Astrocyte (in vitro differentiated cells and primary cell): Measurements from ENCODE around the gene MED22. TPM values are rescaled to one million over a fixed set of nuclear protein-coding genes. Genes with fewer than 3 reads are reported as not detected.

ENCODE experiments used
- DNase-seq: peaks from one replicate; pipeline ENCODE4 v3.0.0-alpha.2; 2010; ENCODE audit warnings: low read depth
- FAIRE-seq: peaks from 2 replicates; lab custom pipeline; 2011; peaks lifted over from hg19 to GRCh38; lab: Jason Lieb, UNC
- H2AFZ ChIP-seq: 2 replicates; pipeline ENCODE4 v1.6.0; 2012; ENCODE audit warnings: low read depth, low read length, inconsistent platforms
- H3K27ac ChIP-seq: 2 replicates; pipeline ENCODE4 v1.5.1; 2011; ENCODE audit warnings: low read depth, low read length, inconsistent platforms
- H3K27me3 ChIP-seq: 2 replicates; pipeline ENCODE4 v1.6.0; 2011; ENCODE audit warnings: low read length, inconsistent platforms; ENCODE audit not compliant: insufficient read depth
- H3K36me3 ChIP-seq: 2 replicates; pipeline ENCODE4 v1.5.1; 2011; ENCODE audit warnings: low read length, inconsistent platforms; ENCODE audit not compliant: insufficient read depth
- H3K4me1 ChIP-seq: 2 replicates; pipeline ENCODE4 v1.5.1; 2011; ENCODE audit warnings: low read length, inconsistent platforms; ENCODE audit not compliant: insufficient read depth
- H3K4me2 ChIP-seq: 2 replicates; pipeline ENCODE4 v1.6.0; 2012; ENCODE audit warnings: low read length, inconsistent platforms
- H3K4me3 ChIP-seq: 2 replicates; pipeline ENCODE4 v1.5.1; 2011; ENCODE audit warnings: low read depth, mild to moderate bottlenecking, low read length, inconsistent platforms; ENCODE audit not compliant: insufficient read depth
- H3K79me2 ChIP-seq: 2 replicates; pipeline ENCODE4 v1.6.0; 2012; ENCODE audit warnings: mild to moderate bottlenecking, low read length, inconsistent platforms; ENCODE audit not compliant: insufficient read depth
- H3K9ac ChIP-seq: 2 replicates; pipeline ENCODE4 v1.6.0; 2012; ENCODE audit warnings: mild to moderate bottlenecking, low read length, inconsistent platforms
- H3K9me3 ChIP-seq: 2 replicates; pipeline ENCODE4 v1.5.1; 2012; ENCODE audit warnings: low read depth, mild to moderate bottlenecking, low read length, inconsistent platforms; ENCODE audit not compliant: insufficient read depth
- H4K20me1 ChIP-seq: 2 replicates; pipeline ENCODE4 v1.6.0; 2012; ENCODE audit warnings: low read length, inconsistent platforms; ENCODE audit not compliant: insufficient read depth
- H3K27ac Mint-ChIP-seq: one replicate; pipeline ENCODE4 v1.8.0; 2021; ENCODE audit warnings: mild to moderate bottlenecking, mixed read lengths; ENCODE audit not compliant: unreplicated experiment
- H3K27me3 Mint-ChIP-seq: one replicate; pipeline ENCODE4 v1.8.0; 2021; ENCODE audit warnings: low read depth, mixed read lengths; ENCODE audit not compliant: unreplicated experiment
- H3K36me3 Mint-ChIP-seq: one replicate; pipeline ENCODE4 v1.8.0; 2021; ENCODE audit warnings: low read depth, mixed read lengths; ENCODE audit not compliant: unreplicated experiment
- H3K4me1 Mint-ChIP-seq: one replicate; pipeline ENCODE4 v1.8.0; 2021; ENCODE audit warnings: low read depth, mixed read lengths; ENCODE audit not compliant: unreplicated experiment
- H3K4me3 Mint-ChIP-seq: one replicate; pipeline ENCODE4 v1.8.0; 2021; ENCODE audit warnings: mild to moderate bottlenecking, moderate library complexity, mixed read lengths; ENCODE audit not compliant: unreplicated experiment
- H3K9me3 Mint-ChIP-seq: one replicate; pipeline ENCODE4 v1.8.0; 2021; ENCODE audit warnings: mild to moderate bottlenecking, mixed read lengths; ENCODE audit not compliant: unreplicated experiment
- CTCF ChIP-seq: IDR thresholded peaks from 2 replicates; pipeline ENCODE4 v1.5.1; 2011; ENCODE audit warnings: low read depth, mild to moderate bottlenecking, inconsistent platforms, low read length, moderate library complexity; ENCODE audit not compliant: insufficient read depth
- EZH2 ChIP-seq: IDR thresholded peaks from 2 replicates; pipeline ENCODE4 v1.6.1; 2012; ENCODE audit warnings: mild to moderate bottlenecking, low read length, inconsistent platforms; ENCODE audit not compliant: insufficient read depth
- total RNA-seq: library from RNA; stranded (reverse); gene quantifications from 2 replicates; pipeline ENCODE4 v1.2.1, GENCODE V29; 2021

Gene MED22
- total RNA-seq, 1 donor from 2014 or later, result 28.8 TPM

- FAIRE-seq (no peak), DNase-seq (no peak)
- Histone ChIP-seq H3K4me2 (peak overlapping the region; percentile 4), H2AFZ (no peak overlapping the region), H3K4me1 (peaks cover 41% of the 10 kb centered on the region), H3K4me3 (no peak overlapping the region), H3K27me3 (no peaks in the 10 kb centered on the region), H3K79me2 (peaks cover 99% of the 10 kb centered on the region), H3K36me3 (peaks cover 47% of the 10 kb centered on the region), H4K20me1 (peaks cover 99% of the 10 kb centered on the region), H3K27ac (no peak overlapping the region), H3K9ac (no peak overlapping the region), H3K9me3 (no peaks in the 10 kb centered on the region)
- Mint-ChIP-seq H3K4me3 (no peak overlapping the region), H3K27ac (no peak overlapping the region), H3K9me3 (no peaks in the 10 kb centered on the region), H3K27me3 (no peaks in the 10 kb centered on the region), H3K36me3 (peaks cover 17% of the 10 kb centered on the region), H3K4me1 (peaks cover 54% of the 10 kb centered on the region)
- TF ChIP-seq EZH2 (no peak), CTCF (no peak)
Measured at GRCh38 chr9:133369422-133369821, 21.5 kb upstream of the MED22 start.

DNA sequence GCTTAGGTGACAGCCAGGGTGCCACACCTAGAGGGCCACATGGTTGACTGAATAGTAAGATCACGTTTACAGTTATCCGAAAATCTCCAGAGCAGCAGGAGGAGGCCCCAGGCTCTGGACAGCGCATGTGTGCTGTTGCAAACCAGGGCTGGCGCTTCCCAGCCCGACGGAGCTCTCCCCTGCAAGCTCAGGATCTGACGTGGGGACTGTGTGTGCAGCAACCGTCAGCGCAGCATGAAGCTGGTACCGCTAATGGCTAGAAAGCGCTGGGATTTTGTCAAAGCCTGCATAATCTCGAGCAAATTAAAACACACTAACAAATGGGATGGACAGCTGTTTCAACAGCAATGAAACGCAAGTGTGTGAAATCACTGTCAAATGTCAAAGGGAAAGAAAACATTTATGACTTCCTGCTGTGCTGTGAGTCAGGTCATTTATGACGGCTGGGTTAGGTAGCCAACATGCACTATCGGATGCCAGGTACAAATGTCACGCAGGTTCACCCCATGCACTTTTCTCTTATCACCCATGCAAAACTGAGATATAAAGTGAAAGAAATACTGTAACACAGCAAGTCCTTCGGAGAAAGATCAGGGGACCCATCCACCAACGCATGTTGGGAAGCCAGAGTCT lies 20.4 kb upstream of the MED22 start:
- H3K27me3 Mint-ChIP-seq, result no peaks in the 10 kb centered on the region
- DNase-seq (no peak), FAIRE-seq (no peak)
- Histone ChIP-seq H3K79me2 (peaks cover 96% of the 10 kb centered on the region), H3K4me3 (no peak overlapping the region), H3K27ac (no peak overlapping the region), H3K4me2 (peak overlapping the region; percentile 4), H3K9me3 (no peaks in the 10 kb centered on the region), H3K9ac (no peak overlapping the region), H3K36me3 (peaks cover 56% of the 10 kb centered on the region), H3K27me3 (no peaks in the 10 kb centered on the region), H2AFZ (no peak overlapping the region), H4K20me1 (peaks cover 97% of the 10 kb centered on the region), H3K4me1 (peaks cover 36% of the 10 kb centered on the region)
- no peak overlapping the region for H3K27ac Mint-ChIP-seq
- H3K36me3 Mint-ChIP-seq, result peaks cover 22% of the 10 kb centered on the region
- TF ChIP-seq EZH2 (no peak), CTCF (no peak)
- H3K4me3 Mint-ChIP-seq, result peak overlapping the region; percentile 17
- H3K9me3 Mint-ChIP-seq, result no peaks in the 10 kb centered on the region
- peaks cover 57% of the 10 kb centered on the region for H3K4me1 Mint-ChIP-seq

GRCh38 chr9:133367778-133368177 lies 19.8 kb upstream of the MED22 start:
- H3K4me1 Mint-ChIP-seq, result peaks cover 56% of the 10 kb centered on the region
- peaks cover 35% of the 10 kb centered on the region for H3K4me1 ChIP-seq
- H3K27ac Mint-ChIP-seq, result no peak overlapping the region
- H4K20me1 ChIP-seq, result peaks cover 97% of the 10 kb centered on the region
- FAIRE-seq, result no peak
- no peaks in the 10 kb centered on the region for H3K27me3 ChIP-seq
- H3K79me2 ChIP-seq, result peaks cover 96% of the 10 kb centered on the region
- H3K27ac ChIP-seq, result no peak overlapping the region
- no peak overlapping the region for H3K4me2 ChIP-seq
- H3K4me3 Mint-ChIP-seq, result no peak overlapping the region
- H3K9me3 Mint-ChIP-seq, result no peaks in the 10 kb centered on the region
- H3K9ac ChIP-seq, result no peak overlapping the region
- no peak overlapping the region for H3K4me3 ChIP-seq
- no peaks in the 10 kb centered on the region for H3K9me3 ChIP-seq
- H3K36me3 Mint-ChIP-seq, result peaks cover 20% of the 10 kb centered on the region
- H3K36me3 ChIP-seq, result peaks cover 58% of the 10 kb centered on the region
- TF ChIP-seq CTCF (no peak), EZH2 (no peak)
- no peaks in the 10 kb centered on the region for H3K27me3 Mint-ChIP-seq
- DNase-seq, result no peak
- no peak overlapping the region for H2AFZ ChIP-seq
